Activated CD4-positive, alpha-beta T cell treated with anti-CD3 and anti-CD28 coated beads, Interleukin-2, Interleukin-4, amounts not matched to agents 100 ng/mL and 50 ng/mL, durations not matched to agents 16 hours and 8 hours (primary cell): ENCODE data around the gene SHISA6.

Source experiments
- DNase-seq: peaks from one replicate; pipeline ENCODE4 v3.0.0-alpha.2; 2020; ENCODE audit warnings: low spot score

SHISA6 gene

GRCh38 chr17:11458279-11458678 lies 217.3 kb downstream of the SHISA6 start:
- no peak for DNase-seq

GRCh38 chr17:11459861-11460331 lies 218.9 kb downstream of the SHISA6 start:
- DNase-seq: no peak

- no peak for DNase-seq
Observed at GRCh38 chr17:11461993-11462548, 221.1 kb downstream of the SHISA6 start.

GRCh38 chr17:11467639-11468038 lies 226.6 kb downstream of the SHISA6 start:
- DNase-seq: no peak

- no peak for DNase-seq
Observed at GRCh38 chr17:11485336-11486100, 244.5 kb downstream of the SHISA6 start.

GRCh38 chr17:11486101-11486867 lies 245.3 kb downstream of the SHISA6 start:
- DNase-seq: no peak

GRCh38 chr17:11486868-11487310 lies 245.9 kb downstream of the SHISA6 start:
- DNase-seq: no peak

GRCh38 chr17:11487469-11487868 lies 246.5 kb downstream of the SHISA6 start:
- DNase-seq: no peak

- DNase-seq: no peak
Observed at GRCh38 chr17:11488407-11488806, 247.4 kb downstream of the SHISA6 start.

GRCh38 chr17:11490171-11490755 lies 249.2 kb downstream of the SHISA6 start:
- no peak for DNase-seq

- DNase-seq: no peak
Observed at GRCh38 chr17:11492511-11492910, 251.5 kb downstream of the SHISA6 start.

GRCh38 chr17:11493936-11494335 lies 252.9 kb downstream of the SHISA6 start:
- DNase-seq: no peak

- DNase-seq: no peak
Observed at GRCh38 chr17:11495613-11496012, 254.6 kb downstream of the SHISA6 start.

- no peak for DNase-seq
Observed at GRCh38 chr17:11499881-11500280, 258.9 kb downstream of the SHISA6 start.

- DNase-seq: no peak
Observed at GRCh38 chr17:11503308-11504035, 262.5 kb downstream of the SHISA6 start.

- no peak for DNase-seq
Observed at GRCh38 chr17:11506635-11507034, 265.6 kb downstream of the SHISA6 start.

- DNase-seq: no peak
Observed at GRCh38 chr17:11511696-11512095, 270.7 kb downstream of the SHISA6 start.

- DNase-seq: no peak
Observed at GRCh38 chr17:11514565-11514964, 273.6 kb downstream of the SHISA6 start.

GRCh38 chr17:11514981-11515680 lies 274.1 kb downstream of the SHISA6 start:
- no peak for DNase-seq

GRCh38 chr17:11515901-11516300 lies 274.9 kb downstream of the SHISA6 start:
- DNase-seq: no peak

- DNase-seq: no peak
Observed at GRCh38 chr17:11535231-11535630, 294.2 kb downstream of the SHISA6 start.
